Measurements from ENCODE around the gene MAPK8. TPM values are rescaled to one million over a fixed set of nuclear protein-coding genes. Genes with fewer than 3 reads are reported as not detected.

MAPK8 gene
- total and polyA plus RNA-seq, 3 donors from 2014 or later, result 91.8 to 114 (median 98.8) TPM

DNA sequence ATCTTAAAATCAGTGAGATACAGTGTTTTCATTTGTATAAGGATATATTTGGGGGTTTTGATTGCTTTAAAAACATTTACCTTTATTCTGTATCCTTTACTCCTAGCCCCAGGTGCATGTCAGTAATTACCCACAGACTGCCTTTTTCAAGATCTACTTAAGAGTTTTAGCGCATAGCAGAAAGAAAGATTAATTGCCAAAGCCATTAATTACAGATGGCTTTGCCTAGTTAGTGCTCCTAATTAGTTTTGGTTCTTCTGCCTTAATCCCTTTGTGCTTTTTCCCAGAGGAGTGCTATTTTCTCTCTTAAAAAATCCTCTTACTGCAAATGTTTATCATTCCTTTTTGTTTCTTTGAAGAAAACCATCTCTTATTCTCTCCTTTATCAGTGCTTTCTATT, 122.8 kb downstream of the MAPK8 start:
- H3K27me3 ChIP-seq, result no peaks in the 10 kb centered on the region
- H3K4me1 ChIP-seq, result no peaks in the 10 kb centered on the region

GRCh38 chr10:48430402-48430993, 124.0 kb downstream of the MAPK8 start:
- DNase-seq, result no peak
- no peaks in the 10 kb centered on the region for H3K9me3 ChIP-seq
- H3K27me3 ChIP-seq, result no peaks in the 10 kb centered on the region
- no peak for TF ChIP-seq CTCF (IDR thresholded peaks at IDR 0.05)
- TF ChIP-seq POLR2A (IDR thresholded peaks at IDR 0.05), result no peak
- 91 to 93% methylated on average over 4 of the region's 4 CpGs for WGBS, 2 donors
- no peak overlapping the region for H3K27ac ChIP-seq
- no peak overlapping the region for H3K4me3 ChIP-seq
- intact Hi-C loops (cut with DNase I; ENCODE audit: low total_unique reads), result no loop called here
- no peaks in the 10 kb centered on the region for H3K4me1 ChIP-seq
- no peaks in the 10 kb centered on the region for H3K36me3 ChIP-seq (ENCODE audit: low read depth, missing control alignments)

More for the DNA sequence above, 122.8 kb downstream of the MAPK8 start:
- H3K36me3 ChIP-seq (ENCODE audit: low read depth, missing control alignments), result no peaks in the 10 kb centered on the region
- intact Hi-C loops (cut with DNase I; ENCODE audit: low total_unique reads), result no loop called here
- H3K4me3 ChIP-seq, result no peak overlapping the region
- no peak overlapping the region for H3K27ac ChIP-seq
- TF ChIP-seq CTCF (IDR thresholded peaks at IDR 0.05), result no peak
- no peak for TF ChIP-seq POLR2A (IDR thresholded peaks at IDR 0.05)
- no peak for DNase-seq
- WGBS, 2 donors, result 72 to 74% methylated on average over 1 of the region's 1 CpG
- H3K9me3 ChIP-seq, result no peaks in the 10 kb centered on the region

DNA sequence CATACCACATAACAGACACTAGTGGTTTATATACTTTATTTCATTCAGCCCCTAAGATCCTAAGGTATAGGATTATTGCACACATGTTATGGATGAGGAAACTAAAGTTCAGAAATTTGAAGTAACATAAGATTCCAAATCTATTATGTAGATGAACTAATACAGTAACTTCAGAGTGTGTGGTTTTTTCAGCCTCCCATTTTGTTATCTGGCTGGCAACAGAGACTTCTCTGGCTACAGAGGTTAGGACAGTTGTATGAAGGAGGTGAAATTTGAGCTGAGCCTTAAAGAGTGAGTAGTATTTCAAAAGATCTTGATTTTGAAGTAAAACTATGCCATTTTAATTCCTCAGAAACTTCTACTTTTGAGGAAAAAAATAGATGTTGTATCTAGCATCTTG, 125.4 kb downstream of the MAPK8 start:
- intact Hi-C loops (cut with DNase I; ENCODE audit: low total_unique reads), result no loop called here
- Histone ChIP-seq H3K9me3 (no peaks in the 10 kb centered on the region), H3K4me1 (no peaks in the 10 kb centered on the region), H3K36me3 (ENCODE audit: low read depth, missing control alignments) (no peaks in the 10 kb centered on the region), H3K4me3 (no peak overlapping the region), H3K27ac (no peak overlapping the region), H3K27me3 (no peaks in the 10 kb centered on the region)
- no peak for TF ChIP-seq CTCF (IDR thresholded peaks at IDR 0.05)
- no peak for TF ChIP-seq POLR2A (IDR thresholded peaks at IDR 0.05)
- DNase-seq, result no peak

GRCh38 chr10:48437546-48437945, 131.1 kb downstream of the MAPK8 start:
- TF ChIP-seq CTCF (IDR thresholded peaks at IDR 0.05), result no peak
- TF ChIP-seq POLR2A (IDR thresholded peaks at IDR 0.05), result no peak
- Histone ChIP-seq H3K4me1 (no peaks in the 10 kb centered on the region), H3K27ac (no peak overlapping the region), H3K9me3 (no peaks in the 10 kb centered on the region), H3K27me3 (no peaks in the 10 kb centered on the region), H3K4me3 (no peak overlapping the region), H3K36me3 (ENCODE audit: low read depth, missing control alignments) (no peaks in the 10 kb centered on the region)
- intact Hi-C loops (cut with DNase I; ENCODE audit: low total_unique reads), result no loop called here
- WGBS, 2 donors, result 82 to 86% methylated on average over 3 of the region's 3 CpGs
- no peak for DNase-seq

GRCh38 chr10:48439031-48439430, 132.6 kb downstream of the MAPK8 start:
- H3K36me3 ChIP-seq (ENCODE audit: low read depth, missing control alignments), result no peaks in the 10 kb centered on the region
- intact Hi-C loops (cut with DNase I; ENCODE audit: low total_unique reads), result no loop called here
- no peak for DNase-seq
- no peaks in the 10 kb centered on the region for H3K9me3 ChIP-seq
- H3K4me3 ChIP-seq, result no peak overlapping the region
- WGBS, 2 donors, result 89 to 96% methylated on average over 2 of the region's 2 CpGs
- no peaks in the 10 kb centered on the region for H3K27me3 ChIP-seq
- no peak overlapping the region for H3K27ac ChIP-seq
- H3K4me1 ChIP-seq, result no peaks in the 10 kb centered on the region
- TF ChIP-seq POLR2A (IDR thresholded peaks at IDR 0.05) (no peak), CTCF (IDR thresholded peaks at IDR 0.05) (no peak)
